ENCODE data around the gene MAMLD1.

DNA sequence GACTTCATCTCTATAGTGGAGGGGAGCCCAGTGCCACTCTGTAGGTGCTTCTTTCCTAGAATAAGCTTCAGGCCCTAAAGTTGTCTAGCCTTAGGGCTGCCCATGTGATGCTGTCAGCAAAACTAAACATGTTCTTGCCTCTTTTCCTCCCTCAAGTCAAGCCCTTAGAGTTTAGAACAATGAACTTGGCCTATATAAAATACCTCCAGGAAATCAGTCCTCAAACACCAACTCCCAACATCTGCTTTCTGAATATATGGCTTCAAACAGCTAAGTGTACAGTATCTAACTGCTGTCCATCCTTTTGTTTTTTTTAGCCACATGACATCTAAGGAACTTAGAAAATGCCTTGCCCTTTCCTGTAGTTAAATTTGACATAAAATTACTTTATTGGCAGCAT lies 91.0 kb downstream of the MAMLD1 start:
- TF ChIP-seq, protein P1, sequence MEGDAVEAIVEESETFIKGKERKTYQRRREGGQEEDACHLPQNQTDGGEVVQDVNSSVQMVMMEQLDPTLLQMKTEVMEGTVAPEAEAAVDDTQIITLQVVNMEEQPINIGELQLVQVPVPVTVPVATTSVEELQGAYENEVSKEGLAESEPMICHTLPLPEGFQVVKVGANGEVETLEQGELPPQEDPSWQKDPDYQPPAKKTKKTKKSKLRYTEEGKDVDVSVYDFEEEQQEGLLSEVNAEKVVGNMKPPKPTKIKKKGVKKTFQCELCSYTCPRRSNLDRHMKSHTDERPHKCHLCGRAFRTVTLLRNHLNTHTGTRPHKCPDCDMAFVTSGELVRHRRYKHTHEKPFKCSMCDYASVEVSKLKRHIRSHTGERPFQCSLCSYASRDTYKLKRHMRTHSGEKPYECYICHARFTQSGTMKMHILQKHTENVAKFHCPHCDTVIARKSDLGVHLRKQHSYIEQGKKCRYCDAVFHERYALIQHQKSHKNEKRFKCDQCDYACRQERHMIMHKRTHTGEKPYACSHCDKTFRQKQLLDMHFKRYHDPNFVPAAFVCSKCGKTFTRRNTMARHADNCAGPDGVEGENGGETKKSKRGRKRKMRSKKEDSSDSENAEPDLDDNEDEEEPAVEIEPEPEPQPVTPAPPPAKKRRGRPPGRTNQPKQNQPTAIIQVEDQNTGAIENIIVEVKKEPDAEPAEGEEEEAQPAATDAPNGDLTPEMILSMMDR (IDR thresholded peaks at IDR 0.05) = no peak
- TF ChIP-seq POLR2AphosphoS5 (IDR thresholded peaks at IDR 0.05) = no peak

All from transverse colon (tissue), 4 donors.